Gastroesophageal sphincter (tissue), 4 donors: ENCODE data around the gene TOM1L2. TPM values are rescaled to one million over a fixed set of nuclear protein-coding genes. Genes with fewer than 3 reads are reported as not detected.

ENCODE experiments used
- ATAC-seq: fragments of 150-250 bp; one replicate; pipeline ENCODE4 v1.9.1; 2016; ENCODE audit warnings: mild to moderate bottlenecking, moderate library complexity
- H3K27ac ChIP-seq, 4 donors: fragments of 200-600 bp; sonication (generic) in 3 of 4; 1 replicate in 3 of 4; 2 replicates in 1 of 4; pipeline ENCODE4 v1.5.1; 2016 to 2019
- H3K27me3 ChIP-seq: fragments of 200-600 bp; sonication (generic); one replicate; pipeline ENCODE4 v1.5.1; 2019
- H3K36me3 ChIP-seq, 2 donors: fragments of 200-600 bp; sonication (generic); one replicate each; pipeline ENCODE4 v1.5.1; 2019; ENCODE audit warnings: control low read depth in 1 of 2
- H3K4me1 ChIP-seq, 3 donors: fragments of 200-600 bp; sonication (generic); 1 replicate in 2 of 3; 2 replicates in 1 of 3; pipeline ENCODE4 v1.5.1; 2016 to 2019; ENCODE audit warnings: control low read depth in 2 of 3
- H3K4me3 ChIP-seq, 2 donors: fragments of 200-600 bp; sonication (generic); one replicate each; pipeline ENCODE4 v1.5.1; 2019; ENCODE audit warnings: mild to moderate bottlenecking in 1 of 2, moderate library complexity in 1 of 2
- H3K9me3 ChIP-seq, 3 donors: fragments of 200-600 bp; sonication (generic); one replicate each; pipeline ENCODE4 v1.5.1; 2017 to 2019; ENCODE audit warnings: control low read depth in 2 of 3
- EP300 ChIP-seq: sonication (generic); formaldehyde crosslinking; IDR thresholded peaks from one replicate; pipeline ENCODE4 v1.6.1; 2017; ENCODE audit warnings: antibody characterized with exemption, mild to moderate bottlenecking
- POLR2A ChIP-seq, 2 donors: fragments of 450-650 bp; IDR thresholded peaks; one replicate each; pipeline ENCODE4 v1.6.1; 2017; ENCODE audit warnings: antibody characterized with exemption in 2 of 2, mild to moderate bottlenecking in 2 of 2, moderate library complexity in 1 of 2
- POLR2AphosphoS5 ChIP-seq: sonication (generic); formaldehyde crosslinking; IDR thresholded peaks from one replicate; pipeline ENCODE4 v1.6.1; 2017; ENCODE audit warnings: antibody characterized with exemption
- WGBS, 2 donors: methylation state at CpG; one replicate each; pipeline ENCODE4 v1.1.5; 2018; ENCODE audit warnings: low coverage in 1 of 2; 5-methylcytosine and 5-hydroxymethylcytosine counted together
- total RNA-seq, 4 donors: library from RNA; depleted of rRNA; stranded (reverse); fragments of >200 nt; gene quantifications; one replicate each; pipeline ENCODE4 v1.1.0, GENCODE V29; 2016
- TF ChIP-seq, protein P1 (sequence below), 4 experiments: fragments of 200-600 bp in 2 of 4; fragments of 450-650 bp in 2 of 4; sonication (generic) in 1 of 4; IDR thresholded peaks; one replicate each; pipeline ENCODE4 v1.5.1; 2017 to 2019; ENCODE audit warnings: antibody characterized with exemption in 4 of 4, mild to moderate bottlenecking in 2 of 4, moderate library complexity in 2 of 4

Gene TOM1L2
- total RNA-seq, 4 donors from 2014 or later = 49.6 to 88.9 (median 74.8) TPM

DNA sequence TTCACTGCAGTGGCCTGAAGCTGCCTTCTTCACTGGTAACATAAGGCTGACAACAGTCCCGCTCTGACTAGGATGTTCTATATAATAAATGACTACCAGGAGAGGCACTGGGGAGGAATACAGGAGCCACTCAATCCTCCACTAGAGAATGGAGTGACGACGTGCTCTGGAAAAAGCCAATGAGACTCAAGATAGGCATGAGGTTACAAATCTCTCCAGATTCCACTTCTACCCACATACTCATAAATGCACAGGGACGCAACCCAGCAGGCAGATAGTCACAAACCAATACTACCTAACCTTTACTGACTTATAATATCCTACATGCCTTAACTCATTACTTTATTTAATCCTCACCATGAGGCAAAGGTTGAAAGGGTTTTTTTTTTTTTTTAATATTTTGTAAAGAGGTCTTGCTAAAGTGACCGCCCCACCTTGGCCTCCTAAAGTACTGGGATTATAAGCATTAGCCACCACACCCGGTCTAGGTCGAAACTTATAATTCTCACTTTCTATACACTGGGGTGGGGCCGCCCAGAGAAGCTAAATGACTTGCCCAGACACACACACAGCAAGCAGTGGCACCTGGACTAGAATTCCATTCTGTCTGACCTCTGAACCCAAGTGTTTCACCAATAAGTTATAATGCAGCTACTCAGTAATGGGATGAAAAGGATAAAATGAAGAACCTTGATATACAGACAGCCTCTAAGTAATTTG lies 33.7 kb downstream of the TOM1L2 start:
- Histone ChIP-seq H3K27me3 (no peaks in the 10 kb centered on the region), H3K4me1 (peaks cover 0 to 81% (median 16%) of the 10 kb centered on the region in 3 donors), H3K27ac (no peak overlapping the region), H3K9me3 (no peaks in the 10 kb centered on the region), H3K36me3 (no peaks in the 10 kb centered on the region), H3K4me3 (no peak overlapping the region)
- 92 to 93% methylated on average over 4 to 7 of the region's 8 CpGs for WGBS, 2 donors
- no peak for ATAC-seq
- TF ChIP-seq EP300 (no peak), POLR2A (IDR thresholded peaks at IDR 0.05) (no peak), POLR2AphosphoS5 (no peak)
- TF ChIP-seq, protein P1, sequence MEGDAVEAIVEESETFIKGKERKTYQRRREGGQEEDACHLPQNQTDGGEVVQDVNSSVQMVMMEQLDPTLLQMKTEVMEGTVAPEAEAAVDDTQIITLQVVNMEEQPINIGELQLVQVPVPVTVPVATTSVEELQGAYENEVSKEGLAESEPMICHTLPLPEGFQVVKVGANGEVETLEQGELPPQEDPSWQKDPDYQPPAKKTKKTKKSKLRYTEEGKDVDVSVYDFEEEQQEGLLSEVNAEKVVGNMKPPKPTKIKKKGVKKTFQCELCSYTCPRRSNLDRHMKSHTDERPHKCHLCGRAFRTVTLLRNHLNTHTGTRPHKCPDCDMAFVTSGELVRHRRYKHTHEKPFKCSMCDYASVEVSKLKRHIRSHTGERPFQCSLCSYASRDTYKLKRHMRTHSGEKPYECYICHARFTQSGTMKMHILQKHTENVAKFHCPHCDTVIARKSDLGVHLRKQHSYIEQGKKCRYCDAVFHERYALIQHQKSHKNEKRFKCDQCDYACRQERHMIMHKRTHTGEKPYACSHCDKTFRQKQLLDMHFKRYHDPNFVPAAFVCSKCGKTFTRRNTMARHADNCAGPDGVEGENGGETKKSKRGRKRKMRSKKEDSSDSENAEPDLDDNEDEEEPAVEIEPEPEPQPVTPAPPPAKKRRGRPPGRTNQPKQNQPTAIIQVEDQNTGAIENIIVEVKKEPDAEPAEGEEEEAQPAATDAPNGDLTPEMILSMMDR (IDR thresholded peaks at IDR 0.05) = no peak

DNA sequence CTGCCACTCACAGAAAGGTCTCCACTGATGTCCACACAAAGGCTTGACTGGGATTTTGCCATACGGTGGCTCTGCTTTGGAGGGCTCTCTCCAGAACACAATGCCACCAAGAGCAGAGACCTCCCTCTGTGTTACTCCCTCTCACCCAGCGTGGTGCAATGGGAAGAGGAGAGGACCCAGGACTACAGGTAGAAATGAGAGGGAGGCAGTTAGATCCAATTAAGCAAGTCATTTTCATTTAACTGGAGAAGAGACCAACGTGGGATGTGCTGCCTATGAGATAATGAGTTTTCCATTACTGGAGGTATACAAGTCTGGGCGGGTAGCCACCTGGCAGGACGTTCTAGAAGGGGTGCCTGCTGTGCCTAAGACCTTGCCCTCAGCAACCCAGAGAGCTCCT lies 34.2 kb downstream of the TOM1L2 start:
- ATAC-seq = no peak
- Histone ChIP-seq H3K27ac (no peak overlapping the region), H3K27me3 (no peaks in the 10 kb centered on the region), H3K4me3 (no peak overlapping the region), H3K9me3 (no peaks in the 10 kb centered on the region), H3K4me1 (peaks cover 0 to 75% (median 10%) of the 10 kb centered on the region in 3 donors), H3K36me3 (no peaks in the 10 kb centered on the region)
- 89% methylated on average over 3 of the region's 5 CpGs; no CpG with 5 or more reads in 1 of the 2 donors for WGBS, 2 donors
- TF ChIP-seq, protein P1 (IDR thresholded peaks at IDR 0.05) = no peak
- no peak for TF ChIP-seq POLR2AphosphoS5
- no peak for TF ChIP-seq POLR2A (IDR thresholded peaks at IDR 0.05)
- TF ChIP-seq EP300 = no peak

DNA sequence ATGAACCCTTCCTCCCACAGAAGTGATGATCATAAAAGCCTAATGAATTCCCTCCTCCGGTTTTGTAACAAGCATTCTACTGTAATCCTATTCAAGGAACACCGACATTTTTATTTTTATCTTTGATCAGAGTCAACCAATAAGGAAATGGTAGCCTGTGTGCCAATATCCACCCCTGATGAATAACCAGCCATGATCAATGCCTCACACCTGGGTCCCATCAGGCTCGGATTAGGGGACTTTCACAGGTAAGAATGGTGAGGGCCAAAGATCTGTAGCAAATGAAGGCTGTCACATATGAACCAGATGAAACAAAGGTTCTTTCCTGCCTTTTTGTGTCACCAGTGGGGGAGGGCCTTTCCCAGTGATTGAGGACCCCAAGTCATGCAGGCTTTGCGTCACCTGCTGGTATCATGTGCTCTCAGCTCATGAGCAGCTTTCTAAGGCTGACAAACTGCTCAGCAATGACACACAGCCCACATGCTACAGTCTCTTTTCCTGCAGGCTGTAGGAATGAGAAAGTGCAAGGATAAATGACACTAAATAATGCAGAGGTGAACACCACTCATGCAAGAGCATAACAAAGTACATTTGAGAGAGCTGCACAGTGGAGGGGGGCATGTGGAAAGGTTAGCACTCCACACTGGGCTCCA lies 34.9 kb downstream of the TOM1L2 start:
- Histone ChIP-seq H3K9me3 (no peaks in the 10 kb centered on the region), H3K4me3 (no peak overlapping the region), H3K4me1 (peaks cover 0 to 75% (median 6%) of the 10 kb centered on the region in 3 donors), H3K27ac (no peak overlapping the region), H3K27me3 (no peaks in the 10 kb centered on the region), H3K36me3 (no peaks in the 10 kb centered on the region)
- TF ChIP-seq POLR2A (IDR thresholded peaks at IDR 0.05) = no peak
- TF ChIP-seq, protein P1 (IDR thresholded peaks at IDR 0.05) = no peak
- no peak for TF ChIP-seq EP300
- TF ChIP-seq POLR2AphosphoS5 = no peak
- WGBS, 2 donors = 52 to 58% methylated on average over 2 to 3 of the region's 4 CpGs
- no peak for ATAC-seq

DNA sequence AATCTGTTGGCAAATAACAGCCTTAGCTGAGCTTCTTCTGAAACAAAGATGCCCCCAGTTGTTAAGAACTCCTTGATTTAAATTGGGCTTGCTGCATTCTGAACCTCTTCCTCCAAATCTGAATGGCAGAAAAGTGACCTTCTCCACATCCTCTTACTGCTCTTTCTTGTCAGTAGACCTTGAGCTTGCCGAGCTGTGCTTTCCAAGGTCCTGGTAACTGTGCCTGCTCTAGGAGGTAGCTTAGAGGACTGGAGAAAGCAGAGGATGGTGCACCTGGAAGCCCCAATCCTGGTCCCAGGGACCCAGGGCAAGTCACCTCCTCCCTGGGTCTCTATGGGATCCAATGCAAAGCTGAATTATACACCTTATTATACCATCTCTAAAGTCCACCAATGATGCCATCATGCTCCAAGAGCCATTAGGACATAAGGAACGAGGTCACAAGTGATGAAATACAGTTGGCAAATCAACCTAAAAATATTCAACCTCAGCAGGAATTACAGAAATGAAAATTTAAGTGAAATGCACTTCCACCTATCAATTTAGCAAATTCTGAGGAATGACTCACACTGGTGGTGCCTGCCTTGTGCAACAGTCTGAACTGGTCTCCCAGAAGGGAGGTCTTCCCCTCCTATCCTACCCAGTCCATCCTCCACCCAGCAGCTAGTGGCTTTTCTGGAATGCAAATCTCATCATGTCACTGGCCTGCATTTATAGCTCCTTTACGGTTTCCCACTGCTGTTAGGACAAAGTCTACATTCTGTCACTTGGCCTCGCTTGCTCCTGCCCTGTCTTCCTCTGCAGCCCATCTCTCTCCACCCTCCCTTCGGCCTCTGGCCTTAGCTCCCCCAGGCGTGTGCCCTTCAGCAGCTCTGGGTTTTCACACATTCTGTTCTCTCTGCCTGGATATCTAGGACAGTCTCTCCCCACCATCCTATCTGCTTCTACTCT lies 36.6 kb downstream of the TOM1L2 start:
- Histone ChIP-seq H3K4me1 (peaks cover 0 to 61% (median 3%) of the 10 kb centered on the region in 3 donors), H3K4me3 (no peak overlapping the region), H3K27ac (no peak overlapping the region), H3K9me3 (no peaks in the 10 kb centered on the region), H3K36me3 (no peaks in the 10 kb centered on the region), H3K27me3 (no peaks in the 10 kb centered on the region)
- ATAC-seq = peak; percentile 89
- WGBS, 2 donors = 73 to 81% methylated on average over 3 to 5 of the region's 6 CpGs
- TF ChIP-seq, protein P1 (IDR thresholded peaks at IDR 0.05) = no peak
- TF ChIP-seq POLR2AphosphoS5 = peak; percentile 31
